GM23248 (cell line): ENCODE data around the gene KDM2B. TPM values are rescaled to one million over a fixed set of nuclear protein-coding genes. Genes with fewer than 3 reads are reported as not detected.

ENCODE experiments used
- DNase-seq: peaks from one replicate; pipeline ENCODE4 v3.0.0-alpha.2; 2015
- H2AFZ ChIP-seq: fragments of 200-600 bp; sonication (generic); 2 replicates; pipeline ENCODE4 v1.6.1; 2016; ENCODE audit warnings: antibody characterized with exemption
- H3F3A ChIP-seq: fragments of 200-600 bp; sonication (generic); 2 replicates; pipeline ENCODE4 v1.6.1; 2016; ENCODE audit warnings: mild to moderate bottlenecking, antibody characterized with exemption, mixed run types; ENCODE audit not compliant: insufficient read depth
- H3K27ac ChIP-seq: fragments of 200-600 bp; sonication (generic); 2 replicates; pipeline ENCODE4 v1.5.1; 2016; ENCODE audit warnings: mild to moderate bottlenecking
- H3K27me3 ChIP-seq: fragments of 200-600 bp; sonication (generic); replicated peaks from 2 replicates; pipeline ENCODE4 v1.6.1; 2016; ENCODE audit warnings: mild to moderate bottlenecking; ENCODE audit not compliant: insufficient read depth
- H3K36me3 ChIP-seq: fragments of 200-600 bp; sonication (generic); 2 replicates; pipeline ENCODE4 v1.6.1; 2016; ENCODE audit warnings: low read depth, mild to moderate bottlenecking
- H3K4me1 ChIP-seq: fragments of 200-600 bp; sonication (generic); 2 replicates; pipeline ENCODE4 v1.6.1; 2016; ENCODE audit warnings: mild to moderate bottlenecking; ENCODE audit not compliant: insufficient read depth
- H3K4me2 ChIP-seq: fragments of 200-600 bp; sonication (generic); one replicate; pipeline ENCODE4 v1.6.1; 2016; ENCODE audit warnings: mild to moderate bottlenecking; ENCODE audit not compliant: unreplicated experiment
- H3K4me3 ChIP-seq: fragments of 200-600 bp; sonication (generic); 2 replicates; pipeline ENCODE4 v1.5.1; 2016; ENCODE audit warnings: mild to moderate bottlenecking
- H3K79me2 ChIP-seq: fragments of 200-600 bp; sonication (generic); 2 replicates; pipeline ENCODE4 v1.6.1; 2016; ENCODE audit warnings: mild to moderate bottlenecking; ENCODE audit not compliant: insufficient read depth
- H3K9ac ChIP-seq: fragments of 200-600 bp; sonication (generic); 2 replicates; pipeline ENCODE4 v1.6.1; 2016; ENCODE audit warnings: mild to moderate bottlenecking
- H3K9me2 ChIP-seq: fragments of 200-600 bp; sonication (generic); 2 replicates; pipeline ENCODE4 v1.6.1; 2016; ENCODE audit warnings: mixed run types, mild to moderate bottlenecking, moderate library complexity; ENCODE audit not compliant: insufficient read depth
- H3K9me3 ChIP-seq: fragments of 200-600 bp; sonication (generic); one replicate; pipeline ENCODE4 v1.6.1; 2017; ENCODE audit warnings: low read depth
- H4K20me1 ChIP-seq: fragments of 200-600 bp; sonication (generic); 2 replicates; pipeline ENCODE4 v1.6.0; 2016; ENCODE audit not compliant: insufficient read depth
- EZH2 ChIP-seq: fragments of 200-600 bp; sonication (generic); IDR thresholded peaks from 2 replicates; pipeline ENCODE4 v1.6.1; 2018; ENCODE audit warnings: antibody characterized with exemption, mild to moderate bottlenecking; ENCODE audit not compliant: insufficient read depth, poor library complexity, severe bottlenecking
- EZH2phosphoT487 ChIP-seq: fragments of 200-600 bp; sonication (generic); IDR thresholded peaks from 2 replicates; pipeline ENCODE4 v1.6.1; 2018; ENCODE audit warnings: antibody characterized with exemption, moderate library complexity, mild to moderate bottlenecking, low read depth; ENCODE audit not compliant: insufficient read depth
- whole genome bisulfite sequencing, 2 experiments: methylation state at CpG; one replicate each; pipeline ENCODE4 v1.1.6; 2015 to 2017; ENCODE audit warnings: low lambda C conversion rate in 2 of 2, low coverage in 1 of 2; ENCODE audit errors: missing lambda C conversion rate in 2 of 2; 5-methylcytosine and 5-hydroxymethylcytosine counted together
- in situ Hi-C: fragments of 300-500 bp; cut with MboI; formaldehyde crosslinking; loops from 2 replicates; pipeline ENCODE4 v1.15.0; 2020
- polyA plus RNA-seq: library from polyadenylated mRNA; unstranded; fragments of >200 nt; fragmentation: Nextera tagmentation; extraction: Ambion mirVana; gene quantifications from 2 replicates; pipeline ENCODE4 v1.2.1, GENCODE V29; 2016
- total RNA-seq: library from RNA; depleted of rRNA; stranded (reverse); fragments of >200 nt; shearing (Covaris generic); gene quantifications from 2 replicates; pipeline ENCODE4 v1.2.3, GENCODE V29; 2014

Gene KDM2B
- total and polyA plus RNA-seq, 2 experiments from 2014 or later: 8.2 to 20.1 TPM

GRCh38 chr12:121562488-121562887 lies 18.3 kb downstream of the KDM2B start:
- no peaks in the 10 kb centered on the region for H3K9me3 ChIP-seq
- H3K79me2 ChIP-seq: no peaks in the 10 kb centered on the region
- H3K4me3 ChIP-seq: no peak overlapping the region
- WGBS, 2 experiments: 89 to 96% methylated on average over 1 of the region's 1 CpG
- no peaks in the 10 kb centered on the region for H3K36me3 ChIP-seq
- DNase-seq: no peak
- no peak overlapping the region for H3K9ac ChIP-seq
- in situ Hi-C loops: no loop called here
- no peak overlapping the region for H3K4me2 ChIP-seq
- H3K9me2 ChIP-seq: no peaks in the 10 kb centered on the region
- no peaks in the 10 kb centered on the region for H3K4me1 ChIP-seq
- H3K27me3 ChIP-seq: no peaks in the 10 kb centered on the region
- H4K20me1 ChIP-seq: no peaks in the 10 kb centered on the region
- H3F3A ChIP-seq: no peaks in the 10 kb centered on the region
- no peak overlapping the region for H2AFZ ChIP-seq
- no peak for TF ChIP-seq EZH2
- no peak for TF ChIP-seq EZH2phosphoT487
- H3K27ac ChIP-seq: no peak overlapping the region

GRCh38 chr12:121561009-121561395 lies 19.8 kb downstream of the KDM2B start:
- Histone ChIP-seq H3K9me3 (no peaks in the 10 kb centered on the region), H3K9me2 (no peaks in the 10 kb centered on the region), H3F3A (no peaks in the 10 kb centered on the region), H3K9ac (no peak overlapping the region), H3K4me2 (no peak overlapping the region), H4K20me1 (no peaks in the 10 kb centered on the region), H3K27ac (no peak overlapping the region), H3K4me1 (no peaks in the 10 kb centered on the region), H2AFZ (no peak overlapping the region), H3K4me3 (no peak overlapping the region), H3K36me3 (no peaks in the 10 kb centered on the region), H3K27me3 (no peaks in the 10 kb centered on the region), H3K79me2 (no peaks in the 10 kb centered on the region)
- 80 to 81% methylated on average over 16 of the region's 16 CpGs for WGBS, 2 experiments
- in situ Hi-C loops: no loop called here
- TF ChIP-seq EZH2 (no peak), EZH2phosphoT487 (no peak)
- DNase-seq: no peak

- H3K27me3 ChIP-seq: no peaks in the 10 kb centered on the region
- H3K79me2 ChIP-seq: no peaks in the 10 kb centered on the region
- no peaks in the 10 kb centered on the region for H4K20me1 ChIP-seq
- no peaks in the 10 kb centered on the region for H3F3A ChIP-seq
- H3K9ac ChIP-seq: no peak overlapping the region
- H3K4me2 ChIP-seq: no peak overlapping the region
- H3K4me3 ChIP-seq: no peak overlapping the region
- no peak for DNase-seq
- in situ Hi-C loops: no loop called here
- no peak overlapping the region for H3K27ac ChIP-seq
- TF ChIP-seq EZH2phosphoT487: no peak
- TF ChIP-seq EZH2: no peak
- no peak overlapping the region for H2AFZ ChIP-seq
- no peaks in the 10 kb centered on the region for H3K9me3 ChIP-seq
- no peaks in the 10 kb centered on the region for H3K9me2 ChIP-seq
- H3K4me1 ChIP-seq: no peaks in the 10 kb centered on the region
- WGBS, 2 experiments: 91 to 96% methylated on average over 7 of the region's 8 CpGs
- H3K36me3 ChIP-seq: no peaks in the 10 kb centered on the region
These were observed 20.3 kb downstream of the KDM2B start for GRCh38 chr12:121560392-121561008.

GRCh38 chr12:121558956-121559355 lies 21.9 kb downstream of the KDM2B start:
- WGBS, 2 experiments: 98 to 99% methylated on average over 7 of the region's 7 CpGs

More at GRCh38 chr12:121558956-121559355, 21.9 kb downstream of the KDM2B start:
- Histone ChIP-seq H3K27ac (no peak overlapping the region), H3K36me3 (no peaks in the 10 kb centered on the region), H3K9me3 (no peaks in the 10 kb centered on the region), H3F3A (no peaks in the 10 kb centered on the region), H3K4me2 (no peak overlapping the region), H3K27me3 (no peaks in the 10 kb centered on the region), H3K79me2 (no peaks in the 10 kb centered on the region), H3K9me2 (no peaks in the 10 kb centered on the region), H4K20me1 (no peaks in the 10 kb centered on the region), H2AFZ (no peak overlapping the region), H3K4me1 (no peaks in the 10 kb centered on the region), H3K4me3 (no peak overlapping the region), H3K9ac (no peak overlapping the region)
- TF ChIP-seq EZH2phosphoT487: no peak
- no peak for TF ChIP-seq EZH2
- DNase-seq: no peak
- in situ Hi-C loops: loop anchor here (10.0 kb wide), 1 partner anchor 116 kb away; no protein-coding TSS in a partner anchor
